RWPE2 (cell line): ENCODE measurements around the gene POM121L2.
A peak's percentile ranks its signal among the peaks of the same experiment; 100 is the strongest.

Experiments used
- ATAC-seq: fragments of 200-7000 bp; cut with Tn5 transposase; 3 replicates; pipeline ENCODE4 v1.9.1; 2021; ENCODE audit warnings: low read depth
- DNase-seq: peaks from one replicate; pipeline ENCODE4 v3.0.0-alpha.2; 2020; ENCODE audit warnings: low spot score
- H3K27ac ChIP-seq: fragments of 450-650 bp; 2 replicates; pipeline ENCODE4 v1.5.1; 2017; ENCODE audit warnings: mild to moderate bottlenecking; ENCODE audit not compliant: poor library complexity, severe bottlenecking
- H3K27me3 ChIP-seq: fragments of 250-450 bp; sonication (Bioruptor Pico); 2 replicates; pipeline ENCODE4 v1.5.1; 2021; ENCODE audit warnings: mild to moderate bottlenecking, moderate library complexity; ENCODE audit not compliant: insufficient read depth, poor library complexity, severe bottlenecking
- H3K36me3 ChIP-seq: fragments of 250-450 bp; sonication (Bioruptor Pico); 2 replicates; pipeline ENCODE4 v1.5.1; 2020; ENCODE audit warnings: low read depth, mild to moderate bottlenecking, moderate library complexity
- H3K4me1 ChIP-seq: fragments of 250-450 bp; sonication (Bioruptor Pico); 2 replicates; pipeline ENCODE4 v1.5.1; 2021; ENCODE audit warnings: mild to moderate bottlenecking, moderate library complexity; ENCODE audit not compliant: insufficient read depth, poor library complexity, severe bottlenecking
- H3K4me3 ChIP-seq: fragments of 250-450 bp; sonication (Bioruptor Pico); 2 replicates; pipeline ENCODE4 v1.5.1; 2021; ENCODE audit warnings: mild to moderate bottlenecking, moderate library complexity; ENCODE audit not compliant: severe bottlenecking
- H3K9me3 ChIP-seq: fragments of 250-450 bp; sonication (Bioruptor Pico); 2 replicates; pipeline ENCODE4 v1.5.1; 2021; ENCODE audit warnings: mild to moderate bottlenecking, moderate library complexity; ENCODE audit not compliant: severe bottlenecking
- CTCF ChIP-seq: fragments of 450-650 bp; IDR thresholded peaks from one replicate; pipeline ENCODE4 v1.5.1; 2017; ENCODE audit warnings: mild to moderate bottlenecking, moderate library complexity; ENCODE audit not compliant: poor library complexity, severe bottlenecking

Gene POM121L2

GRCh38 chr6:27294409-27294808 lies 17.7 kb downstream of the POM121L2 start:
- Histone ChIP-seq H3K9me3 (no peaks in the 10 kb centered on the region), H3K27ac (no peak overlapping the region), H3K4me3 (peak overlapping the region; percentile 41), H3K27me3 (no peaks in the 10 kb centered on the region), H3K36me3 (no peaks in the 10 kb centered on the region), H3K4me1 (peaks cover 20% of the 10 kb centered on the region)
- no peak for TF ChIP-seq CTCF
- DNase-seq (no peak), ATAC-seq (no peak)

GRCh38 chr6:27293436-27294098 lies 18.5 kb downstream of the POM121L2 start:
- 0 out of 3 replicates have a peak, but pooled peaks have one; percentile 22 for ATAC-seq
- Histone ChIP-seq H3K27ac (no peak overlapping the region), H3K4me3 (peak overlapping the region; percentile 26), H3K27me3 (no peaks in the 10 kb centered on the region), H3K36me3 (no peaks in the 10 kb centered on the region), H3K9me3 (no peaks in the 10 kb centered on the region), H3K4me1 (peaks cover 21% of the 10 kb centered on the region)
- no peak for DNase-seq
- TF ChIP-seq CTCF: no peak

GRCh38 chr6:27290850-27291208 lies 21.2 kb downstream of the POM121L2 start:
- no peak overlapping the region for H3K27ac ChIP-seq
- peaks cover 16% of the 10 kb centered on the region for H3K4me1 ChIP-seq
- TF ChIP-seq CTCF: no peak
- DNase-seq (no peak), ATAC-seq (no peak)
- H3K9me3 ChIP-seq: no peaks in the 10 kb centered on the region
- H3K4me3 ChIP-seq: no peak overlapping the region
- H3K36me3 ChIP-seq: no peaks in the 10 kb centered on the region
- no peaks in the 10 kb centered on the region for H3K27me3 ChIP-seq

GRCh38 chr6:27290065-27290849 lies 21.8 kb downstream of the POM121L2 start:
- ATAC-seq: 0 out of 3 replicates have a peak, but pooled peaks have one; percentile 20
- no peak for TF ChIP-seq CTCF
- Histone ChIP-seq H3K27ac (no peak overlapping the region), H3K9me3 (no peaks in the 10 kb centered on the region), H3K4me3 (peak overlapping the region; percentile 29), H3K36me3 (no peaks in the 10 kb centered on the region), H3K4me1 (peaks cover 16% of the 10 kb centered on the region), H3K27me3 (no peaks in the 10 kb centered on the region)
- DNase-seq: no peak
